HepG2 (cell line): Measurements from ENCODE around the gene SPG7. TPM values are rescaled to one million over a fixed set of nuclear protein-coding genes. Genes with fewer than 3 reads are reported as not detected.

Experiments
- CC2D1A ChIP-seq: sonication (generic); formaldehyde crosslinking; IDR thresholded peaks from 2 replicates; pipeline ENCODE4 v1.8.1; 2023; ENCODE audit warnings: mild to moderate bottlenecking, missing genetic modification reagents
- CENPX ChIP-seq: sonication (generic); formaldehyde crosslinking; IDR thresholded peaks from 2 replicates; pipeline ENCODE4 v1.9.0; 2021; ENCODE audit warnings: mild to moderate bottlenecking, missing genetic modification reagents, moderate library complexity
- IKZF1 ChIP-seq: fragments of 450-650 bp; IDR thresholded peaks from 2 replicates; pipeline ENCODE4 v1.7.1; 2016
- JUND ChIP-seq: sonication (generic); formaldehyde crosslinking; IDR thresholded peaks from 2 replicates; pipeline ENCODE4 v1.8.0; 2022; ENCODE audit warnings: mild to moderate bottlenecking, missing genetic modification reagents
- KDM5A ChIP-seq: fragments of 200-600 bp; sonication (generic); IDR thresholded peaks from 2 replicates; pipeline ENCODE4 v1.7.0; 2018; ENCODE audit warnings: antibody characterized with exemption, mild to moderate bottlenecking, low read length, borderline replicate concordance
- KLF12 ChIP-seq: sonication (generic); formaldehyde crosslinking; IDR thresholded peaks from 2 replicates; pipeline ENCODE4 v1.4.0; 2020; ENCODE audit warnings: missing genetic modification reagents, borderline replicate concordance
- MTA3 ChIP-seq: sonication (generic); formaldehyde crosslinking; IDR thresholded peaks from 2 replicates; pipeline ENCODE4 v1.4.0; 2020; ENCODE audit warnings: missing genetic modification reagents
- MTF1 ChIP-seq: sonication (generic); formaldehyde crosslinking; IDR thresholded peaks from 2 replicates; pipeline ENCODE4 v1.5.0; 2020; ENCODE audit warnings: missing genetic modification reagents
- MXD4 ChIP-seq: IDR thresholded peaks from 2 replicates; pipeline ENCODE4 v1.6.1; 2016; ENCODE audit warnings: mild to moderate bottlenecking, missing biosample characterization, missing genetic modification reagents
- NR2C2 ChIP-seq: sonication (generic); formaldehyde crosslinking; IDR thresholded peaks from 2 replicates; pipeline ENCODE4 v1.4.0; 2020; ENCODE audit warnings: missing genetic modification reagents, mild to moderate bottlenecking, moderate library complexity, borderline replicate concordance
- RXRB ChIP-seq: IDR thresholded peaks from 2 replicates; pipeline ENCODE4 v1.6.1; 2016; ENCODE audit warnings: borderline replicate concordance, missing genetic modification reagents, missing compliant biosample characterization
- TOPORS ChIP-seq: sonication (generic); formaldehyde crosslinking; IDR thresholded peaks from 2 replicates; pipeline ENCODE4 v1.8.0; 2023; ENCODE audit warnings: mild to moderate bottlenecking, missing genetic modification reagents
- ZBTB7B ChIP-seq: sonication (generic); formaldehyde crosslinking; IDR thresholded peaks from 2 replicates; pipeline ENCODE4 v1.4.0; 2020; ENCODE audit warnings: missing genetic modification reagents
- ZFP36L2 ChIP-seq: sonication (generic); formaldehyde crosslinking; IDR thresholded peaks from 2 replicates; pipeline ENCODE4 v1.4.0; 2020; ENCODE audit warnings: missing genetic modification reagents
- ZFP37 ChIP-seq: sonication (generic); formaldehyde crosslinking; IDR thresholded peaks from 2 replicates; pipeline ENCODE4 v1.4.0; 2020; ENCODE audit warnings: missing genetic modification reagents, borderline replicate concordance
- ZNF709 ChIP-seq: sonication (generic); formaldehyde crosslinking; IDR thresholded peaks from 2 replicates; pipeline ENCODE4 v1.5.0; 2020; ENCODE audit warnings: mild to moderate bottlenecking, missing genetic modification reagents
- ZNF747 ChIP-seq: sonication (generic); formaldehyde crosslinking; IDR thresholded peaks from 2 replicates; pipeline ENCODE4 v1.8.1; 2023; ENCODE audit warnings: missing genetic modification reagents, mild to moderate bottlenecking, borderline replicate concordance
- ZSCAN12 ChIP-seq: sonication (generic); formaldehyde crosslinking; IDR thresholded peaks from 2 replicates; pipeline ENCODE4 v1.9.0; 2021; ENCODE audit warnings: mild to moderate bottlenecking, missing genetic modification reagents
- ZSCAN20 ChIP-seq: sonication (generic); formaldehyde crosslinking; IDR thresholded peaks from 2 replicates; pipeline ENCODE4 v1.4.0; 2020; ENCODE audit warnings: missing genetic modification reagents, mild to moderate bottlenecking, borderline replicate concordance
- polyA plus RNA-seq, 8 experiments: library from polyadenylated mRNA; depleted of rRNA in 3 of 8; stranded (reverse) in 7 of 8; unstranded in 1 of 8; fragments of >200 nt; fragmentation: Illumina TruSeq in 4 of 8; extraction: Trizol in 4 of 8; gene quantifications; 2 replicates each; pipeline versions ENCODE4 v1.2.1 to v1.2.3, GENCODE V29; 2011 to 2016; ENCODE audit warnings: low read depth in 4 of 8, missing spikeins in 1 of 8, mixed read lengths in 1 of 8; ENCODE audit not compliant: insufficient read depth in 1 of 8
- total RNA-seq, 5 experiments: library from RNA; depleted of rRNA; stranded (reverse); fragments of >200 nt; fragmentation: Illumina TruSeq; extraction: Trizol; gene quantifications; 2 replicates each; pipeline ENCODE4 v1.2.3, GENCODE V29; 2016; ENCODE audit warnings: low read depth in 1 of 5
- TF ChIP-seq, protein P1 (sequence below): sonication (generic); formaldehyde crosslinking; IDR thresholded peaks from 2 replicates; pipeline ENCODE4 v1.5.1; 2020; ENCODE audit warnings: mild to moderate bottlenecking, missing genetic modification reagents, moderate library complexity
- TF ChIP-seq, protein P2 (sequence below): sonication (generic); formaldehyde crosslinking; IDR thresholded peaks from 2 replicates; pipeline ENCODE4 v1.4.0; 2020; ENCODE audit warnings: missing genetic modification reagents
- TF ChIP-seq, protein P3 (sequence below): sonication (generic); formaldehyde crosslinking; conservative IDR thresholded peaks from 2 replicates; pipeline ENCODE4 v1.8.0; 2022; ENCODE audit warnings: missing genetic modification reagents

SPG7 gene
- total and polyA plus RNA-seq, 2 of the 13 experiments (the other 11 are each of a cell fraction or from before 2014, with no cell fraction given): 66.0 to 136 TPM

DNA sequence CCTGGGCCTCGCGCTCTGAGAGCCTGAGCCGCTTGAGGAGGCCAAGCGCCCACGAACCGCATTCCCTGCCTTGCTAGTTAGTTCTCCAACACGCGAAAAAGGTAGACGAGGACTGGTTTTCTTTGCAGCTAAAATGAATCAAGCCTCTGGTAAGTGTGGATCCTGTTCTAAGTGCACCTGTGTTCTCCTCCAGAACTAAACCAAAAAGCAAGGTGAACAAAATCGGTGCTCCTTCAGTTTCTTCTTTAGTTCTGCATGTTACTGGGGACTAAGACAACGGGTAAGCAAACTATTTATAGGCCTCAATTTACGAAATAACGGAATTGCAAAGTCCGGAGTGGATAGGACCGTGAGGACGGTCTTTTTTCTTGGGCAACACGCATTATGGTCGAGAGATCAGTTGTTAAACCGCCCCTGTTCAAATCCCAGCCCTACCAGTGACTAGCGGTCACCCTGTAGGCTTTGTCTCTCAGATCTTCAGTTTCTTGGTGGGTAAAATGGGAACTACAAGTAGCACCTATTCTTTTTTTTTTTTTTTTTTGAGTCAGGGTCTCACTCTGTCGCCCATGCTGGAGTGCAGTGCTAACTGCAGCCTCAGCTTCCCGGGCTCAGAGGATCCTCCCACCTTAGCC lies 16.8 kb upstream of the SPG7 start (continued):
- TF ChIP-seq, protein P1, sequence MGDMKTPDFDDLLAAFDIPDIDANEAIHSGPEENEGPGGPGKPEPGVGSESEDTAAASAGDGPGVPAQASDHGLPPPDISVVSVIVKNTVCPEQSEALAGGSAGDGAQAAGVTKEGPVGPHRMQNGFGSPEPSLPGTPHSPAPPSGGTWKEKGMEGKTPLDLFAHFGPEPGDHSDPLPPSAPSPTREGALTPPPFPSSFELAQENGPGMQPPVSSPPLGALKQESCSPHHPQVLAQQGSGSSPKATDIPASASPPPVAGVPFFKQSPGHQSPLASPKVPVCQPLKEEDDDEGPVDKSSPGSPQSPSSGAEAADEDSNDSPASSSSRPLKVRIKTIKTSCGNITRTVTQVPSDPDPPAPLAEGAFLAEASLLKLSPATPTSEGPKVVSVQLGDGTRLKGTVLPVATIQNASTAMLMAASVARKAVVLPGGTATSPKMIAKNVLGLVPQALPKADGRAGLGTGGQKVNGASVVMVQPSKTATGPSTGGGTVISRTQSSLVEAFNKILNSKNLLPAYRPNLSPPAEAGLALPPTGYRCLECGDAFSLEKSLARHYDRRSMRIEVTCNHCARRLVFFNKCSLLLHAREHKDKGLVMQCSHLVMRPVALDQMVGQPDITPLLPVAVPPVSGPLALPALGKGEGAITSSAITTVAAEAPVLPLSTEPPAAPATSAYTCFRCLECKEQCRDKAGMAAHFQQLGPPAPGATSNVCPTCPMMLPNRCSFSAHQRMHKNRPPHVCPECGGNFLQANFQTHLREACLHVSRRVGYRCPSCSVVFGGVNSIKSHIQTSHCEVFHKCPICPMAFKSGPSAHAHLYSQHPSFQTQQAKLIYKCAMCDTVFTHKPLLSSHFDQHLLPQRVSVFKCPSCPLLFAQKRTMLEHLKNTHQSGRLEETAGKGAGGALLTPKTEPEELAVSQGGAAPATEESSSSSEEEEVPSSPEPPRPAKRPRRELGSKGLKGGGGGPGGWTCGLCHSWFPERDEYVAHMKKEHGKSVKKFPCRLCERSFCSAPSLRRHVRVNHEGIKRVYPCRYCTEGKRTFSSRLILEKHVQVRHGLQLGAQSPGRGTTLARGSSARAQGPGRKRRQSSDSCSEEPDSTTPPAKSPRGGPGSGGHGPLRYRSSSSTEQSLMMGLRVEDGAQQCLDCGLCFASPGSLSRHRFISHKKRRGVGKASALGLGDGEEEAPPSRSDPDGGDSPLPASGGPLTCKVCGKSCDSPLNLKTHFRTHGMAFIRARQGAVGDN: peak; percentile 40; the same call in 1 of the 2 replicates
- TF ChIP-seq ZFP36L2 (CRISPR knock-in tag) (no peak), ZNF747 (CRISPR knock-in tag) (no peak), ZSCAN12 (CRISPR knock-in tag) (no peak), ZBTB7B (no peak), JUND (CRISPR knock-in tag) (no peak), RXRB (CRISPR knock-in tag) (no peak), NR2C2 (no peak), KDM5A (peak; percentile 69), KLF12 (CRISPR knock-in tag) (no peak), MTF1 (CRISPR knock-in tag) (no peak), CENPX (CRISPR knock-in tag) (no peak), MTA3 (CRISPR knock-in tag) (no peak), IKZF1 (no peak), ZSCAN20 (CRISPR knock-in tag) (no peak), TOPORS (CRISPR knock-in tag) (0 out of 2 replicates have a peak, but pooled peaks have one; percentile 1), CC2D1A (CRISPR knock-in tag) (no peak), ZFP37 (CRISPR knock-in tag) (0 out of 2 replicates have a peak, but pooled peaks have one; percentile 7), ZNF709 (no peak), MXD4 (CRISPR knock-in tag) (no peak)
- TF ChIP-seq, protein P2, sequence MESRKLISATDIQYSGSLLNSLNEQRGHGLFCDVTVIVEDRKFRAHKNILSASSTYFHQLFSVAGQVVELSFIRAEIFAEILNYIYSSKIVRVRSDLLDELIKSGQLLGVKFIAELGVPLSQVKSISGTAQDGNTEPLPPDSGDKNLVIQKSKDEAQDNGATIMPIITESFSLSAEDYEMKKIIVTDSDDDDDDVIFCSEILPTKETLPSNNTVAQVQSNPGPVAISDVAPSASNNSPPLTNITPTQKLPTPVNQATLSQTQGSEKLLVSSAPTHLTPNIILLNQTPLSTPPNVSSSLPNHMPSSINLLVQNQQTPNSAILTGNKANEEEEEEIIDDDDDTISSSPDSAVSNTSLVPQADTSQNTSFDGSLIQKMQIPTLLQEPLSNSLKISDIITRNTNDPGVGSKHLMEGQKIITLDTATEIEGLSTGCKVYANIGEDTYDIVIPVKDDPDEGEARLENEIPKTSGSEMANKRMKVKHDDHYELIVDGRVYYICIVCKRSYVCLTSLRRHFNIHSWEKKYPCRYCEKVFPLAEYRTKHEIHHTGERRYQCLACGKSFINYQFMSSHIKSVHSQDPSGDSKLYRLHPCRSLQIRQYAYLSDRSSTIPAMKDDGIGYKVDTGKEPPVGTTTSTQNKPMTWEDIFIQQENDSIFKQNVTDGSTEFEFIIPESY (CRISPR knock-in tag): no peak
- TF ChIP-seq, protein P3, sequence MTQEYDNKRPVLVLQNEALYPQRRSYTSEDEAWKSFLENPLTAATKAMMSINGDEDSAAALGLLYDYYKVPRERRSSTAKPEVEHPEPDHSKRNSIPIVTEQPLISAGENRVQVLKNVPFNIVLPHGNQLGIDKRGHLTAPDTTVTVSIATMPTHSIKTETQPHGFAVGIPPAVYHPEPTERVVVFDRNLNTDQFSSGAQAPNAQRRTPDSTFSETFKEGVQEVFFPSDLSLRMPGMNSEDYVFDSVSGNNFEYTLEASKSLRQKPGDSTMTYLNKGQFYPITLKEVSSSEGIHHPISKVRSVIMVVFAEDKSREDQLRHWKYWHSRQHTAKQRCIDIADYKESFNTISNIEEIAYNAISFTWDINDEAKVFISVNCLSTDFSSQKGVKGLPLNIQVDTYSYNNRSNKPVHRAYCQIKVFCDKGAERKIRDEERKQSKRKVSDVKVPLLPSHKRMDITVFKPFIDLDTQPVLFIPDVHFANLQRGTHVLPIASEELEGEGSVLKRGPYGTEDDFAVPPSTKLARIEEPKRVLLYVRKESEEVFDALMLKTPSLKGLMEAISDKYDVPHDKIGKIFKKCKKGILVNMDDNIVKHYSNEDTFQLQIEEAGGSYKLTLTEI (CRISPR knock-in tag): no peak
